HEK293T (cell line): ENCODE data around the gene PBXIP1.
"Not testable (repeated sequence)": the region's sequence is repeated elsewhere in the genome, so short reads cannot be mapped to it uniquely, and the experiment has no call there.

ENCODE experiments used
- CTCF ChIA-PET: fragments of 350-600 bp; formaldehyde crosslinking; extraction: SDS; loops from one replicate; lab custom pipeline; 2021; ENCODE audit warnings: antibody characterized with exemption, inconsistent platforms; lab: Yijun Ruan, JAX
- POLR2A ChIA-PET: fragments of 350-600 bp; formaldehyde crosslinking; extraction: SDS; loops from one replicate; lab custom pipeline; 2020; ENCODE audit warnings: antibody characterized with exemption, inconsistent platforms; lab: Yijun Ruan, JAX
- DNase-seq: peaks from one replicate; pipeline ENCODE4 v3.0.0; 2012; ENCODE audit warnings: mixed read lengths; ENCODE audit errors: extremely low spot score
- ARNT ChIP-seq: fragments of 450-650 bp; IDR thresholded peaks from 2 replicates; pipeline ENCODE4 v1.6.1; 2017; ENCODE audit warnings: mild to moderate bottlenecking
- BHLHE40 ChIP-seq: fragments of 450-650 bp; IDR thresholded peaks from 2 replicates; pipeline ENCODE4 v1.6.1; 2016; ENCODE audit warnings: mild to moderate bottlenecking, moderate library complexity, borderline replicate concordance
- CTBP1 ChIP-seq: fragments of 450-650 bp; IDR thresholded peaks from 2 replicates; pipeline ENCODE4 v1.6.1; 2016; ENCODE audit warnings: borderline replicate concordance
- ELF4 ChIP-seq: fragments of 450-650 bp; IDR thresholded peaks from 2 replicates; pipeline ENCODE4 v1.6.1; 2017; ENCODE audit warnings: antibody characterized with exemption
- FOXA1 ChIP-seq: fragments of 450-650 bp; IDR thresholded peaks from 2 replicates; pipeline ENCODE4 v1.6.1; 2016; ENCODE audit warnings: mild to moderate bottlenecking
- FOXK2 ChIP-seq: fragments of 450-650 bp; IDR thresholded peaks from 2 replicates; pipeline ENCODE4 v1.6.1; 2016; ENCODE audit warnings: mild to moderate bottlenecking
- FOXM1 ChIP-seq: fragments of 450-650 bp; IDR thresholded peaks from 2 replicates; pipeline ENCODE4 v1.6.1; 2017; ENCODE audit warnings: mild to moderate bottlenecking, borderline replicate concordance
- HDGF ChIP-seq: fragments of 450-650 bp; IDR thresholded peaks from 2 replicates; pipeline ENCODE4 v1.6.1; 2017; ENCODE audit warnings: antibody characterized with exemption, borderline replicate concordance
- L3MBTL2 ChIP-seq: fragments of 450-650 bp; conservative IDR thresholded peaks from 2 replicates; pipeline ENCODE4 v1.6.1; 2016; ENCODE audit warnings: mild to moderate bottlenecking
- LEF1 ChIP-seq: fragments of 450-650 bp; IDR thresholded peaks from 2 replicates; pipeline ENCODE4 v1.6.1; 2017; ENCODE audit warnings: mild to moderate bottlenecking, borderline replicate concordance
- NFRKB ChIP-seq: fragments of 450-650 bp; IDR thresholded peaks from 2 replicates; pipeline ENCODE4 v1.6.1; 2016; ENCODE audit warnings: mild to moderate bottlenecking, moderate library complexity
- PKNOX1 ChIP-seq: fragments of 450-650 bp; IDR thresholded peaks from 2 replicates; pipeline ENCODE4 v1.6.1; 2016
- SP1 ChIP-seq: fragments of 450-650 bp; IDR thresholded peaks from 2 replicates; pipeline ENCODE4 v1.6.1; 2017
- SUZ12 ChIP-seq: fragments of 450-650 bp; IDR thresholded peaks from 2 replicates; pipeline ENCODE4 v1.6.1; 2016; ENCODE audit warnings: mild to moderate bottlenecking
- TARDBP ChIP-seq: fragments of 450-650 bp; IDR thresholded peaks from 2 replicates; pipeline ENCODE4 v1.6.1; 2016
- ZNF384 ChIP-seq: fragments of 450-650 bp; IDR thresholded peaks from 2 replicates; pipeline ENCODE4 v1.6.1; 2016

Gene PBXIP1

DNA sequence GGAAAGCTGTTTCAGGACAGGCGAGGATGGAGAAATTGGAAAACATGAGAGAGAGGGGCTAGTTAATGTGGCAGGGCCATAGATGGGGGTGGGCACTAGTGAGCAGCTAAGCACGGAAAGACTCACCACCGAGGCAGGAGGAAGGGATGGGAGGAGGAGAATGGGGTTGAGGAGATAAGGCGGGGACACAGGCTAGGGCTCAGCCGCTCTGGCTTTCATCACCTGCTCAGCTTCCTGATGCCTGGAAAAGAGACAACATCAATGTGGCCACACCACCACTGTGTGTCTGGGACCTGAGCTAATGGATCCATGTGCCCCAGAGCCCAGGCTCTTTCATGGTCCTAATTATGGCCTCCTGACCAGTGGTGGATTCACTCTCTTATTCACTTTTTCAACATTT lies 47.0 kb downstream of the PBXIP1 start:
- TF ChIP-seq FOXA1 = no peak
- no peak for TF ChIP-seq CTBP1
- TF ChIP-seq NFRKB = no peak
- TF ChIP-seq HDGF = no peak
- no peak for TF ChIP-seq PKNOX1
- POLR2A ChIA-PET = no interaction called here

GRCh38 chr1:154908129-154908528 lies 47.8 kb downstream of the PBXIP1 start:
- POLR2A ChIA-PET, CTCF ChIA-PET, DNase-seq: not testable (repeated sequence)

More for the DNA sequence above, 47.0 kb downstream of the PBXIP1 start:
- no peak for DNase-seq
- CTCF ChIA-PET = interaction anchor here (0.6 kb wide), 1 partner anchor 47 kb away, joined by 4 read pairs; the partner anchor contains the start of gene PBXIP1

GRCh38 chr1:154906621-154907081 lies 49.2 kb downstream of the PBXIP1 start:
- ChIA-PET CTCF (interaction anchor here (0.6 to 1.1 kb wide), 3 partner anchors 30 to 57 kb away, joined by 3 to 4 read pairs (median 3); partner anchors contain the start of gene PMVK), POLR2A (no interaction called here)
- TF ChIP-seq SUZ12 = no peak
- TF ChIP-seq PKNOX1 = no peak
- TF ChIP-seq ZNF384 = no peak
- no peak for TF ChIP-seq CTBP1
- no peak for TF ChIP-seq ARNT
- TF ChIP-seq FOXM1 = no peak
- TF ChIP-seq FOXA1 = no peak
- DNase-seq = peak; percentile 14

DNA sequence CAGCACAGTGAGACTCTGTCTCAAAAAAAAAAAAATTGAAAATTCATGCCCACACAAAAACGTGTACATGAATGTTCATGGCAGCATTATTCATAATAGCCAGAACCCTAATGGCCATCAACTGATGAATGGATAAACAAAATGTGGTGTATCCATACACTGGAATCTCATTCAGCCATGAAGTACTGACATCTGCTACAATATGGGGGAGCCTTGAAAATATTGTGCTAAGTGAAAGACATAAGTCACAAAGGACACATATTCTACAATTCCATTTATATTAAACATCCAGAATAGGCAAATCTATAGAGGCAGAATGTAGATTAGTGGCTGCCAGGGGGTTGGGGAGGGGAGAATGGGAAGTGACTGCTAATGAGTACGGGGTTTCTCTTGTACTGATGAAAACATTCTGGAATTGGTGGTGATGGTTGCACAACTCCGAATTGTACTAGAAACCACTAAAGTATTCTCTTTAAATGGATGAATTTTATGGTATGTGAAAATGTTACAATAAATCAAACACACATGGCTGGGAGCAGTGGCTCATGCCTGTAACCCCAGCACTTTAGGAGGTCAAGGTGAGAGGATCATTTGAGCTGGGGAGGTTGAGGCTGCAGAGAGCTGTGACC lies 52.8 kb downstream of the PBXIP1 start:
- ChIA-PET CTCF (no interaction called here), POLR2A (no interaction called here)
- DNase-seq = no peak
- TF ChIP-seq TARDBP (no peak), LEF1 (no peak), SP1 (no peak), FOXA1 (no peak), BHLHE40 (no peak), FOXM1 (no peak), ARNT (no peak), NFRKB (no peak), FOXK2 (no peak), HDGF (no peak), SUZ12 (no peak), ZNF384 (no peak)

GRCh38 chr1:154901591-154901990 lies 54.3 kb downstream of the PBXIP1 start:
- no peak for DNase-seq
- TF ChIP-seq TARDBP = no peak
- TF ChIP-seq FOXA1 = no peak
- no peak for TF ChIP-seq SUZ12
- no peak for TF ChIP-seq CTBP1
- no peak for TF ChIP-seq ELF4
- TF ChIP-seq HDGF = no peak
- POLR2A ChIA-PET = no interaction called here
- CTCF ChIA-PET = no interaction called here

- CTCF ChIA-PET = no interaction called here
- DNase-seq = no peak
- POLR2A ChIA-PET = no interaction called here
- TF ChIP-seq FOXK2 (no peak), SUZ12 (no peak), FOXM1 (no peak), CTBP1 (no peak), ZNF384 (no peak), L3MBTL2 (no peak), ELF4 (no peak), LEF1 (no peak), PKNOX1 (no peak), SP1 (no peak), FOXA1 (no peak), TARDBP (no peak), ARNT (no peak), BHLHE40 (no peak), NFRKB (no peak), HDGF (no peak)
Measured at GRCh38 chr1:154899041-154899440, 56.9 kb downstream of the PBXIP1 start.

GRCh38 chr1:154896771-154897286 lies 59.1 kb downstream of the PBXIP1 start:
- DNase-seq = no peak
- no peak for TF ChIP-seq BHLHE40
- TF ChIP-seq ELF4 = no peak
- ChIA-PET POLR2A (no interaction called here), CTCF (no interaction called here)
